Left lung (tissue), 10 donors: ENCODE measurements around the gene UBE2K. TPM values are rescaled to one million over a fixed set of nuclear protein-coding genes. Genes with fewer than 3 reads are reported as not detected.
"Not testable (repeated sequence)": the region's sequence is repeated elsewhere in the genome, so short reads cannot be mapped to it uniquely, and the experiment has no call there.

Source experiments
- ATAC-seq: fragments of 200-7000 bp; cut with Tn5 transposase; one replicate; pipeline ENCODE4 v1.9.1; 2020; ENCODE audit warnings: moderate library complexity
- DNase-seq, 4 donors: peaks; one replicate each; pipeline ENCODE4 v3.0.0-alpha.2; 2013 to 2020
- H3K27ac ChIP-seq, 2 donors: fragments of 200-600 bp; sonication (generic) in 1 of 2; one replicate each; pipeline versions ENCODE4 v1.5.0 to v1.8.0; 2020 to 2021
- H3K27me3 ChIP-seq, 2 donors: fragments of 200-600 bp; sonication (generic) in 1 of 2; one replicate each; pipeline versions ENCODE4 v1.5.0 to v1.8.0; 2020 to 2021
- H3K36me3 ChIP-seq, 2 donors: fragments of 200-600 bp; sonication (generic) in 1 of 2; one replicate each; pipeline versions ENCODE4 v1.5.0 to v1.8.0; 2020 to 2021
- H3K4me1 ChIP-seq, 2 donors: fragments of 200-600 bp; one replicate each; pipeline ENCODE4 v1.8.0; 2021
- H3K4me3 ChIP-seq, 2 donors: fragments of 200-600 bp; sonication (generic) in 1 of 2; one replicate each; pipeline versions ENCODE4 v1.5.0 to v1.8.0; 2020 to 2021; ENCODE audit warnings: mild to moderate bottlenecking in 1 of 2
- H3K9me3 ChIP-seq, 2 donors: fragments of 200-600 bp; sonication (generic) in 1 of 2; one replicate each; pipeline versions ENCODE4 v1.5.0 to v1.8.0; 2020 to 2021
- CTCF ChIP-seq, 2 donors: fragments of 200-600 bp; sonication (generic) in 1 of 2; IDR thresholded peaks; one replicate each; pipeline versions ENCODE4 v1.5.0 to v1.8.0; 2021; ENCODE audit warnings: antibody characterized with exemption in 2 of 2
- intact Hi-C, 2 donors: fragments of 100-400 bp; cut with DNase I; formaldehyde crosslinking; loops; one replicate each; pipeline versions ENCODE4 v1.11.2 to v1.14.2; 2022
- polyA plus RNA-seq, 6 donors: library from polyadenylated mRNA; unstranded; fragments of 120-200 nt; gene quantifications; one replicate each; pipeline ENCODE4 v1.2.1, GENCODE V29; 2013; ENCODE audit not compliant: insufficient read length in 6 of 6
- total RNA-seq, 2 donors: library from RNA; stranded (reverse); fragmentation: NEBNext Ultra II Directional; extraction: Animal tissue kit (Norgen Biotek cat#: 25700); gene quantifications; one replicate each; pipeline ENCODE4 v1.2.1, GENCODE V29; 2021
- donor health status: DM: no; HTN: yes; CAD: no.
- donor health status: DM: no; HTN: no; CAD: no.

Gene UBE2K
- total and polyA plus RNA-seq, 8 donors = 54.5 to 87.4 (median 75.9) TPM

GRCh38 chr4:39761005-39761667 lies 63.2 kb downstream of the UBE2K start:
- Histone ChIP-seq H3K27me3 (no peaks in the 10 kb centered on the region), H3K9me3 (no peaks in the 10 kb centered on the region), H3K36me3 (peaks cover 0 to 92% of the 10 kb centered on the region in 2 donors), H3K4me1 (no peaks in the 10 kb centered on the region), H3K4me3 (no peak overlapping the region), H3K27ac (no peak overlapping the region)
- no peak for ATAC-seq
- intact Hi-C loops = no loop called here
- TF ChIP-seq CTCF (IDR thresholded peaks at IDR 0.05) = no peak
- DNase-seq = no peak

DNA sequence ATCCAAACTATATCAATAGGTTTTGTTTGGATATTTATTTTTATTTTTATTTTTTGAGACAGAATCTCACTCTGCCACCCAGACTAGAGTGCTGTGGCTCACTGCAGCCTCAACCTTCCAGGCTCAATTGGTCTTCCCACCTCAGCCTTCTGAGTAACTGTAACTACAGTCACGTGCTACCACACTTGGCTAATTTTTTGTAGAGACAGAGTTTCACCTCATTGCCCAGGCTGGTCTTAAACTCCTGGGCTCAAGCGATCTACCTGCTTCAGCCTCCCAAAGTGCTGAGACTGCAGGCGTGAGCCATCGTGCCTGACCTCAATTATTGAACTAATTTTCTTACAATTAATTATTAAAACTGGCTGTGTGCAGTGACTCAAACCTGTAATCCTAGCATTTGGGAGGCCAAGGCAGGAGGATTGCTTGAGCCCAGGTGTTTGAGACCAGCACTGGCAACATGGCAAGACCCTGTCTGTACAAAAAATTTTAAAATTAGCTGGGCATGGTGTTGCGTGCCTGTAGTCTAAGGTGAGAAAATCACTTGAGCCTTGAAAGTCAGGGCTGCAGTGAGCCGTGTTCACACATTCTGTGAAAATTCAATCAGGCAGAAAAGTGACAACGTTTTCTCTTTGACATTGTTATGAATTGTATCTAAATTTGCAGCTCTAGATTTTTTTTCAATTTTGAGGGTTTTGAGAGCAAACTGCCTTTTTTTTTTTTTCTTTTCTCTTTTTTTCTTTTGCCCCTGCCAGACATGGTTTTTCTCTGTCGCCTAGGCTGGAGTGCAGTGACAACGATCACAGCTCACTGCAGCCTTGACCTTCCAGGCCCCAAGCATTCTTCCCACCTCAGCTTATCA lies 66.0 kb downstream of the UBE2K start:
- ATAC-seq = no peak
- H3K9me3 ChIP-seq = no peaks in the 10 kb centered on the region
- H3K4me3 ChIP-seq = no peak overlapping the region
- no peaks in the 10 kb centered on the region for H3K4me1 ChIP-seq
- no peaks in the 10 kb centered on the region for H3K27me3 ChIP-seq
- intact Hi-C loops = no loop called here
- H3K36me3 ChIP-seq = peaks cover 0 to 93% of the 10 kb centered on the region in 2 donors
- DNase-seq = no peak
- no peak for TF ChIP-seq CTCF (IDR thresholded peaks at IDR 0.05)
- no peak overlapping the region for H3K27ac ChIP-seq

GRCh38 chr4:39770005-39770404 lies 72.1 kb downstream of the UBE2K start:
- no peak for TF ChIP-seq CTCF (IDR thresholded peaks at IDR 0.05)
- no peaks in the 10 kb centered on the region for H3K9me3 ChIP-seq
- H3K27ac ChIP-seq = no peak overlapping the region
- no peaks in the 10 kb centered on the region for H3K27me3 ChIP-seq
- H3K36me3 ChIP-seq = peaks cover 0 to 73% of the 10 kb centered on the region in 2 donors
- DNase-seq = no peak
- no peak for ATAC-seq
- H3K4me1 ChIP-seq = no peaks in the 10 kb centered on the region
- no peak overlapping the region for H3K4me3 ChIP-seq
- intact Hi-C loops = no loop called here

GRCh38 chr4:39770471-39770870 lies 72.5 kb downstream of the UBE2K start:
- DNase-seq (no peak), ATAC-seq (peak; percentile 12)
- peaks cover 0 to 73% of the 10 kb centered on the region in 2 donors for H3K36me3 ChIP-seq
- intact Hi-C loops = no loop called here
- no peaks in the 10 kb centered on the region for H3K4me1 ChIP-seq
- no peaks in the 10 kb centered on the region for H3K9me3 ChIP-seq
- no peak for TF ChIP-seq CTCF (IDR thresholded peaks at IDR 0.05)
- no peak overlapping the region for H3K4me3 ChIP-seq
- no peak overlapping the region for H3K27ac ChIP-seq
- no peaks in the 10 kb centered on the region for H3K27me3 ChIP-seq

DNA sequence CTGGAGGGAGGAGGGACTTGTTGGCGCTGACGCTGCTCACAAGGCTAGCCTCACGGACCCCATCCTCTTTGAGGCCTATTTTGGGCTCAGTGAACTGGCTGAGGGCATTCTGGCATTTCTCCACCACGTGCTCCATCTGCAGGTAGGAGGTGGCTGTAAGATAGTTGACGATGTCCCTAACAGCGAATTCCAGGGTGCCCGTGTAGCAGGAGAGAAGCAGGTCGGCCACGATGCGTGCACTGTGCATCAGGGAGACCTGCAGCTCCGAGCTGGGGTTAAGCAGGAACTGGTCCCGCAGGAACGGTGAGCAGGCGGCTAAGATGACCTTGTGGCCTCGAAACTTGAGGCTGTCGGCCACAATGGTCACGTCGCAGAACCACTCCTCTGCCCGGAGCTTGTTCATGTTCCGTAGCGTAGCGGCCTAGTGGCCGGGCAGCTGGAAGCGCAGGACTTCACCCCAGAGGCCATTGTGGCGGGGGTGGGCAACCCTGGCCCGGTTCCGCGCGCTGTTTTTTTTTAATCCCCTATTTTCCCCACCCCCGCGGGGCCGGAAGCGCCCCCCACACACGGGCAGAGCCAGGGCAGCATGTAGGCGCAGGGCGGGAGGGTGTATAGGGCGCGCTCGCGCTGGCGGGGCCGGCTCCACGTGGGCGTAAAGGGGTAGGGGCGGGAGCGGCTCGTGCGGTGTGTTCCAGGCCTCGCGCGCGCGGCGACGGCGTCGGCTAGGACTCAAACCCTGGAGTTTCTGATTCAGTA lies 73.2 kb downstream of the UBE2K start:
- no peak overlapping the region for H3K4me3 ChIP-seq
- ATAC-seq = peak; percentile 22
- no peak for TF ChIP-seq CTCF (IDR thresholded peaks at IDR 0.05)
- no peak for DNase-seq
- H3K36me3 ChIP-seq = peaks cover 0 to 73% of the 10 kb centered on the region in 2 donors
- no peaks in the 10 kb centered on the region for H3K4me1 ChIP-seq
- H3K27me3 ChIP-seq = no peaks in the 10 kb centered on the region
- H3K9me3 ChIP-seq = no peaks in the 10 kb centered on the region
- intact Hi-C loops = no loop called here
- no peak overlapping the region for H3K27ac ChIP-seq

- H3K27me3 ChIP-seq, H3K4me3 ChIP-seq, DNase-seq, ATAC-seq, H3K4me1 ChIP-seq, H3K27ac ChIP-seq, intact Hi-C loops, H3K9me3 ChIP-seq: not testable (repeated sequence)
- peaks cover 0 to 40% of the 10 kb centered on the region in 2 donors for H3K36me3 ChIP-seq
Observed at GRCh38 chr4:39781988-39782387, 84.1 kb downstream of the UBE2K start.
